Stimulated activated CD8-positive, alpha-beta memory T cell treated with anti-CD3 and anti-CD28 coated beads, Interleukin-2, amount 100 ng/mL, for 1 hour (primary cell): ENCODE results near the gene HSPA12B.

Source experiments
- DNase-seq, 2 donors: peaks; one replicate each; pipeline ENCODE4 v3.0.0-alpha.2; 2020; ENCODE audit warnings: low read depth in 2 of 2

The HSPA12B gene

DNA sequence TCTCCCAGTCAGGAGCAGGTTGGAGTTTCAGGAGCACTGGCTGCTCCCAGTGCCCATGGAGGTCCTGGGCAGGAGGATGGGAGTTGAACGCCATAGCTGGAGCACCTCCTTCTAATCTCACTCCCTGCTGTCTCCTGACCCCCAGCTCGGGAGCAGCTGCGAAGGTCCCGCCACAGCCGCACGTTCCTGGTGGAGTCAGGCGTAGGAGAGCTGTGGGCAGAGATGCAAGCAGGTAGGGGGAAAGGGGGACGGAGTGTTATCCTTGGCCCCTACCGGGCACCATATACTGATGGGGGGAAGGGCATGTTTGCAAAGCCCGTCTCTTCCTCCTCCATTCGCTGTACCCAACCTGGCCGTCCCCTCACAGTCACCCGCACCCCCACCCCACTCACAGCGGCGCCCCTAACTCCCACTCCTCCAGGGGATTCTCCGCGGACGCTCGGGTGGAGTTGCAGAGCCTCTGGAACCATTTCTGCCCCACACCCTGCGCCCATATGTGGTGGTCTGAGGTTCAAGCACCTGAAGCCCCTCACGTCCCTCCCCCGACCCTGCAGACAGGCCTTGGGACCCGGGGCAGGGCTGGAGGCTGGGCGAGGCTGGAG, 16.7 kb downstream of the HSPA12B start:
- no peak for DNase-seq

DNA sequence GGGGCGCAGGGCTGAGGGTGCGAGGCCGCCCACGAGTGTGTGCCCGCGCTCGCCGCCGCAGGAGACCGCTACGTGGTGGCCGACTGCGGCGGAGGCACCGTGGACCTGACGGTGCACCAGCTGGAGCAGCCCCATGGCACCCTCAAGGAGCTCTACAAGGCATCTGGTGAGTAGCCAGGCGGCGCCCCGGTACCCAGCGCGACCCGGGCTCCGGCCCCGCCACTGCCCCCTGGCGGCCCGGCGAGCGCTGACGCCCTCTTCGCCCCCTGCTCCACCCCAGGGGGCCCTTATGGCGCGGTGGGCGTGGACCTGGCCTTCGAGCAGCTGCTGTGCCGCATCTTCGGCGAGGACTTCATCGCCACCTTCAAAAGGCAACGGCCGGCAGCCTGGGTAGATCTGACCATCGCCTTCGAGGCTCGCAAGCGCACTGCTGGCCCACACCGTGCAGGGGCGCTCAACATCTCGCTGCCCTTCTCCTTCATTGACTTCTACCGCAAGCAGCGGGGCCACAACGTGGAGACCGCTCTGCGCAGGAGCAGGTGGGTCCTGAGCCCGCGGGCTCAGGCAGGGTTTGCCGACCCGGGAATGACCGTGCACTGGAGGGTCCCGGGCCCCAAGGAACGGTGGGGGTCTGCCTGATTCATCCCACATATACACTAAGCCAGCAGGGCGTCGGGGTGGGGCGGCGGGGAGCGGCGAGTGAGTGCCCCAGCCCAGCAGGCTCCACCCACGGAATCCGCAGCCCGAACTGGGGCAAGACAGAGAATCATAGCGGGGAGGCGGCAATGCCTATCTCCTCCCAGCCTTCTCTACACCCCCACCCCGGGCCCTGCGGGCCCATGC, 17.4 kb downstream of the HSPA12B start:
- no peak for DNase-seq

- no peak for DNase-seq
These were observed 18.8 kb downstream of the HSPA12B start for GRCh38 chr20:3751305-3751674.

DNA sequence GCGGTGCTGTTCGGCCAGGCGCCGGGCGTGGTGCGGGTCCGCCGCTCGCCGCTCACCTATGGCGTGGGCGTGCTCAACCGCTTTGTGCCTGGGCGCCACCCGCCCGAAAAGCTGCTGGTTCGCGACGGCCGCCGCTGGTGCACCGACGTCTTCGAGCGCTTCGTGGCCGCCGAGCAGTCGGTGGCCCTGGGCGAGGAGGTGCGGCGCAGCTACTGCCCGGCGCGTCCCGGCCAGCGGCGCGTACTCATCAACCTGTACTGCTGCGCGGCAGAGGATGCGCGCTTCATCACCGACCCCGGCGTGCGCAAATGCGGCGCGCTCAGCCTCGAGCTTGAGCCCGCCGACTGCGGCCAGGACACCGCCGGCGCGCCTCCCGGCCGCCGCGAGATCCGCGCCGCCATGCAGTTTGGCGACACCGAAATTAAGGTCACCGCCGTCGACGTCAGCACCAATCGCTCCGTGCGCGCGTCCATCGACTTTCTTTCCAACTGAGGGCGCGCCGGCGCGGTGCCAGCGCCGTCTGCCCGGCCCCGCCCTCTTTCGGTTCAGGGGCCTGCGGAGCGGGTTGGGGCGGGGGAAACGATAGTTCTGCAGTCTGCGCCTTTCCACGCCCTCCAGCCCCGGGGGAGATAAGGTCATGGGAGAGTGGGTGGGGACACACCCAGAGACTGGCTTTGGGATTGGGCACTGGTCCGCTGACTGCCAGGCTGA, 19.3 kb downstream of the HSPA12B start:
- DNase-seq = peak in 1 of 2 donors; percentile 18

- no peak for DNase-seq
These were observed 19.9 kb downstream of the HSPA12B start for GRCh38 chr20:3752386-3752759.

GRCh38 chr20:3753098-3753497, 20.6 kb downstream of the HSPA12B start:
- peak; percentile 27 to 33 for DNase-seq

DNA sequence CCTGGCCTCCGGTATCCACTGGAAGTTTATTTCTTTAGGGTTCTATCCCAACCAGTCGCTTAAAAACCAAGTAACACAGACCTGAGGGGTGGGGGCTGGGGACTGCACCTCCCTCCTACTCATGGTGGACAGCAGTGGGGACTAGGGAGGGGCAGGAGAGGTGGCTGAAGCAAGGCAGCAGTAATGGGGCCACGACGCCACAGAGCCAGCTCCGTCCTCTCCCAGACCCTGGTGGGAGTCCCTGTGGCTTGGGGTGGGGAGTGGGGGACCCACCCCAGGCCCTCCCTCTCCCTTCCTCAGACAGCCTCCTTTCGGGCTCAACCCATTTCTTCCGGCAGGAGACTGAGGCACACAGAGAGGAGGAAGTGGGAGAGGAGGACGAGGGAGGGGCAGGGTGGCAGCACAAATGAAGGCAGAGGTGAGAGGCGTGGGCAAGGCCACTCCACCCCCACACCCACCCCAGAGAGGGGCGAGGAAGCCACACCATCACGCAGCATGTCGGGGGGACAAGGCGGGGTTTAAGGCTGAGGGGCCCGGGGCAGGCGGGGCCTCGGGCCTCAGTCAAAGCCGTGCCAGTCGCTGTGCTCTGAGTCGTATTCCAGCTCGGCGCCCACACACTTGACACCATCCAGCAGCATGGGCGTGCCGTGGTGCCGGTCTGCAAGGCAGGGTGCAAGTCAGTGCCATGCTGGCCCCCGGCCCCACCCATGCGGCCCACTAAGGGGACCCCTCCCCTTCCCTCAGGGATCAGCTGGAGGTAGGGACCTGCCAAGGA, 21.2 kb downstream of the HSPA12B start:
- DNase-seq = no peak

DNA sequence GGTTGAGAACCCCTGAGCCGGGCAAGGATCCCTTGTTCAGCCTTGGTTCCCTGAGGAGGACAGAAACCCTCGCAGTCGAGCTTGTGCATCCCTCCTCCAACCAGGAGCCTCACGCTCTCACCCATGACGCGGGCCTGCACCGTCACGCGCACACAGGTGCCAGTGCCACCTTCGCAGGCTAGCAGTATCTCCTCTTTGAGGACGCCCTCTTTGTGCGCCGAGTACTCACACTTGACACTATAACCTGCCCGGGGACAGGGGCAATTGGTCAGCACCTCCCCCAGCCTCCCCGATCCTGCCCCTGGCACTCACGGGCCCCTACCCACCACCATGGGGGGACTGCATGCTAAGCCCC, 21.8 kb downstream of the HSPA12B start:
- DNase-seq = no peak

DNA sequence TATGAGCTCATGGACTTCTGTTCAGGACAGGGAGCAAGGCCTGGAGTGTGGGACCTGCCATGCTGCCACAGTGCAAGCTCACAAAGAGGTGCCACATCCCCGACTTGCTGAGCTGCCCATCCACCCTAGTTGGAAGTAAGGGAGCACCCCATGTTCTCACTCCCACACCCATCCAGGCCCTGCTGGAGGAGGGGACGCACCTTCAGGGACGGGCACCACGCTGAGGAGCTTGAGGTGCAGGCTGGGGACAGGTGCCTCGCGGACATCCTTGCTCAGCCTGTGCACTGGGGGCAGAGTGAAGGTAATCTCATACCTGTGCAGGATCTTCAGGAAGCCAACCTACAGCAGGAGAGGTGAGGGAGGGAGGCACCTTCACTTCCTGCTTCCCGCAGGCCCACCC, 22.8 kb downstream of the HSPA12B start:
- DNase-seq = no peak

DNA sequence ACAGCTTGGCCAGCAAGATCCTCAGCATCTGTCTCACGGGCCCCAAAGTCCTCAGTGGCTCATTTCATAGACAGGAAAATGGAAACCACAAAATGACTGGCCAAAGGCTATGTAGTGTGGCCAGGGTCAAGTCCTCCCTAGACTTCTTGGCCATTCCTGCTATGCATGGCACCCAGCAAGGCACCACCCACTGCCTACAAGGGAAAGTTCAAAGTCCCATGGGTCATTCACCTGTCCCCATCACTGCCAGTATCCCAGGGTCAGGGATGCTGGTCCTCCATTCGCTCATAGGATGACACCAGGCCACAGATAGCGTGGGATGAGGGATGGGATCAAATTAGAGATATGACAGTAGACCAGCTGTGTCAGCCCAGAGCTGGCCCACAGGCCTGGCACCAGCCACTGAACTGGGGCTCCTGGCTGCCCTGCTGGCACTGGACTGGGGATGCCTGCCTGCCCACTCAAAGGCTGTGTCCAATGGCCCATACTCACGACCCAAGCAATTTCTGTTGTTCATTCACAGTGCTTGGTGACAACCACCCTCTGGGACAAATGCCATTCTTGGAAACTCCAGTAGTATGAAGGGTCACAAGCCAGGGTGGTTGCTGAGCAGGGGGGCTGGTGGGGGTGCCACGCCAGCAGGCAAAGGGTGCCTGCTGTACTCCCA, 23.5 kb downstream of the HSPA12B start:
- no peak for DNase-seq

DNA sequence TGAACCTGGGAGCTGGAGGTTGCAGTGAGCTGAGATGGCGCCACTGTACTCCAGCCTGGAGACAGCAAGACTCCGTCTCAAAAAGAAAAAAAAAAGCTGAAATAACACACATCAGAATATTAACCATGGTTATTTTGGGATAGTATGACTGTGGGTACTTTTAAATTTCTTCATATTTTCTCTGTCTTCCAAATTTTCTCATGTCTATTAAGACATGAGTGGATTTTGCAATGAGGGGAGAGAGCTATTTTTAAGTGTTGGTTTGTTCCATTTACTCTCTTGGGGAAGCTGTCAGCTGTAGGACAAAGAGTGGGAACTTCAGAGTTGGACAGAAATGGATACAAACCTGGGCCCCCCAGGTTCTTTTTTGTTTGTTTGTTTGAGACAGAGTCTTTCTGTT, 24.8 kb downstream of the HSPA12B start:
- DNase-seq = no peak

GRCh38 chr20:3758566-3758965, 26.1 kb downstream of the HSPA12B start:
- DNase-seq = no peak

DNA sequence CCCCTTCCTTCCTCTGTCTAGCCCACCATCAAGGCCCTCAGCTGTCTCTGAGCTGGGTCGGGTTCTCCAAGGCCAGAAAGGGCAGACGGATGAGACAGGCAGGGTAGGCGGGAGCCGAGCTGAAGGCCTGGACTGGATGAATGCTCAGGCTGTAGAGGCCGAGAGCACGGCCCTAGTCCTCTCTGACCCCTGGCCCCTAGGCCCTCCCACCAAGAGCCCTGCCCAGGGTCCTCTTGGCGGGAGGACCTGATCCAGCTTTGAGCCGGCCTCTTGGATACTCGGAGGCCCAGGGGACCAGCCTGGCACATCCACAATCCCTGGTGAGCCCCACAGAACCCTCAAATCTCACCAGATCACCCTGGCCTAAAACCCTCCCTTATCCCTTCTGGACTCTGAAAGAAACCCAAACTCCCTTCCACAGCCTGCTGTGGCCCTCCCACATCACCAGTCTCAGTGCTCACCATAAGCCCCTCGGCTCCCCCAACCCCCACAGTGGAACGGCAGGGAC, 26.9 kb downstream of the HSPA12B start:
- DNase-seq = no peak

GRCh38 chr20:3759884-3760283, 27.4 kb downstream of the HSPA12B start:
- DNase-seq = no peak

DNA sequence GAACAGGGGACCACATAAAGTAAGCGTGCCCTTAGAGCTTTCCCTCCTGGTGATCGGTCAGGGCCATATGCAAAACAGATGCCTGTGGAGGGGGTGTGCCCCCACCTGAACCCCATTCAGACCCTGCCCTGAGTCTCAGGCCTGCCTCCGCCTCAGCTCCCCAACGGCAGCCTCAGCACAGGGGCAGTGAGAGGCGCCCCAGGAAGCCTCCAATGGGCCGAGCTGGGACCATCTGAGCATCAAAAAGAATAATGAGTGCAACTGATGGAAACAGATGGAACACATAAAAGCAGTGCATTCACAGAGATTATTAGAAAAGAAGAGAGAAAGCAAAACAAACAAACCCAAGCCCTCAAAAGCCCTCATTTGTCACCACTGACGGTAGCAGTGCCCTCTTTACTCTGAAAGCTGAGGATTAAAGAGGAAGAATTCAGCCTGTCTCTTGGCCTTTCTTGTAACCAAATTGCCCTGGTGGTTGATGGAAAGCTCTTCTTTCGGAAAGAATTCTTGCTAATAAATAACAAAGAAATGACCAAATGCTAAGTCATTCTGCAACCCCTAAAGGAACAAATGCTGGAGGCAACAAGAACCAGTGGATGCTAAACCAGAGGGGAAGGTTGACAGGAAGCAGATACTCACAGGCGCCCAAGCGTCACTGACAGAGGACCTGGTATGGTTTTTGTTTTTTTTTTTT, 28.3 kb downstream of the HSPA12B start:
- no peak for DNase-seq

- DNase-seq = no peak
These were observed 31.5 kb downstream of the HSPA12B start for GRCh38 chr20:3763671-3764601.

- no peak for DNase-seq
These were observed 32.2 kb downstream of the HSPA12B start for GRCh38 chr20:3764659-3765058.

DNA sequence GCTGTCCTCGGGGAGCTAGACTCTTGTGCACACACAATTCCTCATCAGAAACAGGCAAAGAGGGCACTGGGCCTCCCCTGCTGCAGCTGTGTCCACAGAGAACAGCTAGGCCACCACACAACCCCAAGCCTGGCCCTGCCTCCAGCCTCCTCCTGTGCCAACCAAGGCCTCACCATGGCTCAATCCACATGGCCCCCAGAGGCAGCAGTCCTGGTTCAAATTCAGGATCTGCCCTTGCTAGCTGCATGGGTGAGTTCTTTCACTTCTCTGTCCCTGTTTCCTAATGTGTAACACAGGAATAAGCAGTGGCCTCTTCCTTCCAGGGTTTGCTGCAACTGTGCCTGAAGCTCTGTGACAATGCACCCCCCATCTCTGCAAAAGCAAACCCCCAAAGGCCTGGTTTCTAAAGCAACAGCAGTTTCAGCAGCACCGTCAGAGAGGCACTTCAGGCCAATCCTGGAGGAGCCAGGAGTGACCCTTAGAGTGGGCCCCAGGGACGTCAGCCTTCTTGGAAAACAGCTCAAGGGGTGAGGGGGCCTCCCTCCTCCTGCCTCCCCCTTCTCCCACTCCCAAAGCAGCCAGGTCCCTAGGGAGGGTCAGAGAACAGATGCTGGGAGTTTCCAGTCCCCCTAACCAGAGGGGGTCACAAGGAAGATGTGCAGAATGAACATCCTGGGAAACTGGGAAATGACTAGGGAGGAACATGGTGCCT, 32.8 kb downstream of the HSPA12B start:
- no peak for DNase-seq
